Suppressor macrophage treated with lipopolysaccharide for 1 hour (primary cell): Measurements from ENCODE around the gene AEN.

Experiments used
- DNase-seq, 3 donors: peaks; one replicate each; pipeline ENCODE4 v3.0.0-alpha.2; 2020 to 2022

The AEN gene

DNA sequence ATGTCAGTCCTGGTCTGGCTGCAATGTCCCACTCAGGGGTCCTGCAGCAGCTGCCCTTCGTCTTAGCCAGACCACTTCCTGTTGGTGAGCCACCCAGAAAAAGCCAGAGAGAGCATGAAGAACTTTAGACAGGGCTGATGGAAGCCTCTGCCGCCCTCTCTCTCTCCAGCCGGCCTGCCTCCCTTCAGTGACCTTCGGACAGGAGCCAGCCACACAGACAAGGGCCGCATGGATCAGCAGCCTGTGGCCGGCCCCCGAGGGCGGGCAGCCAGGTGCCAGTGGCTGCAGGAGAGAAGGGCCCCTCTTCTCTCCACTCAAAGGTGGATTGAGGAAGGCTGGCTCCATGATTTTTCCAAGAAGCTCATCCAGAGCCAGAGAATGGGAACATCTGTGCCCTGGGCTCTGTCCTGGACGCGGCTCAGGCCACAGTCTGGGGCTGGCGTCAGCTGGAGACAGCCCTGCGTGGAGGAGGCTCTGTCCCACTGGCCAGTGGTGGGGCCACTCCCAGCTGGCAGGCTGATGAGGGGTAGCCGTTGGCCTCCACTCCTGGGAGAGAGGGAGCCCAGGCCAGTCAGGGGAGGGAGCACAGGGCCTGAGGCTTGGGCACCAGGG is 60.6 kb downstream of the AEN start:
- no peak for DNase-seq
